GM23338 (cell line): Measurements from ENCODE around the gene CTRB1.

Source experiments
- CREB1 ChIP-seq: fragments of 250-450 bp; sonication (Bioruptor Pico); IDR thresholded peaks from 2 replicates; pipeline ENCODE4 v1.5.0; 2020; ENCODE audit warnings: low read depth, mild to moderate bottlenecking, moderate library complexity
- CTCF ChIP-seq, 2 experiments: fragments of 200-600 bp in 1 of 2; sonication (generic) in 1 of 2; conservative IDR thresholded peaks; 2 replicates each; pipeline versions ENCODE4 v1.5.1 to v1.6.1; 2016 to 2017; ENCODE audit warnings: antibody characterized with exemption in 2 of 2, low read depth in 2 of 2, mild to moderate bottlenecking in 2 of 2, moderate library complexity in 1 of 2
- ETS1 ChIP-seq: IDR thresholded peaks from 2 replicates; pipeline ENCODE4 v1.6.1; 2016; ENCODE audit warnings: antibody characterized with exemption
- EZH2 ChIP-seq: fragments of 200-600 bp; sonication (generic); IDR thresholded peaks from one replicate; pipeline ENCODE4 v1.8.0; 2017; ENCODE audit warnings: antibody characterized with exemption, mild to moderate bottlenecking, low read depth; ENCODE audit not compliant: unreplicated experiment
- EZH2phosphoT487 ChIP-seq: fragments of 200-600 bp; sonication (generic); IDR thresholded peaks from one replicate; pipeline ENCODE4 v1.8.1; 2018; ENCODE audit warnings: antibody characterized with exemption; ENCODE audit not compliant: unreplicated experiment
- JUNB ChIP-seq: IDR thresholded peaks from one replicate; pipeline ENCODE4 v1.6.1; 2016; ENCODE audit warnings: antibody characterized with exemption; ENCODE audit not compliant: unreplicated experiment
- NANOG ChIP-seq: IDR thresholded peaks from 2 replicates; pipeline ENCODE4 v1.6.1; 2016; ENCODE audit warnings: antibody characterized with exemption, borderline replicate concordance
- POLR2AphosphoS5 ChIP-seq: IDR thresholded peaks from 2 replicates; pipeline ENCODE4 v1.6.1; 2016; ENCODE audit warnings: antibody characterized with exemption, low read depth
- REST ChIP-seq: IDR thresholded peaks from one replicate; pipeline ENCODE4 v1.6.1; 2018; ENCODE audit warnings: antibody characterized with exemption; ENCODE audit not compliant: unreplicated experiment
- STAT1 ChIP-seq: IDR thresholded peaks from one replicate; pipeline ENCODE4 v1.6.1; 2016; ENCODE audit warnings: antibody characterized with exemption; ENCODE audit not compliant: unreplicated experiment
- ZNF114 ChIP-seq: fragments of 250-450 bp; sonication (Bioruptor Pico); IDR thresholded peaks from 2 replicates; pipeline ENCODE4 v1.5.0; 2020; ENCODE audit warnings: mild to moderate bottlenecking, moderate library complexity
- ZNF331 ChIP-seq: fragments of 250-450 bp; sonication (Bioruptor Pico); IDR thresholded peaks from 2 replicates; pipeline ENCODE4 v1.5.0; 2020; ENCODE audit warnings: low read depth, mild to moderate bottlenecking, moderate library complexity

GRCh38 chr16:75244225-75244809, 25.5 kb downstream of the CTRB1 start:
- TF ChIP-seq CTCF (conservative IDR thresholded peaks at IDR 0.05; ENCODE audit: low read depth in 2 of 2) (0 out of 4 replicates have a peak, but pooled peaks of 1 of the 2 experiments have one; percentile 8), POLR2AphosphoS5 (no peak), EZH2 (no peak), EZH2phosphoT487 (no peak), REST (no peak), ZNF331 (CRISPR knock-in tag) (no peak), CREB1 (CRISPR knock-in tag) (no peak), ZNF114 (no peak), STAT1 (no peak), ETS1 (no peak), JUNB (no peak), NANOG (no peak)
